Skeletal muscle satellite cell (primary cell): ENCODE measurements around the gene MAN1A1.
"Not testable (repeated sequence)": the region's sequence is repeated elsewhere in the genome, so short reads cannot be mapped to it uniquely, and the experiment has no call there.

Experiments used
- H3K27me3 ChIP-seq: 2 replicates; pipeline ENCODE4 v1.7.0; 2013; ENCODE audit warnings: low read length; ENCODE audit not compliant: control insufficient read depth, insufficient read depth
- H3K36me3 ChIP-seq: 2 replicates; pipeline ENCODE4 v1.7.0; 2013; ENCODE audit warnings: mild to moderate bottlenecking, control low read depth, low read length; ENCODE audit not compliant: insufficient read depth
- H3K4me1 ChIP-seq: 2 replicates; pipeline ENCODE4 v1.7.0; 2013; ENCODE audit warnings: low read length; ENCODE audit not compliant: control insufficient read depth, insufficient read depth
- H3K4me2 ChIP-seq: 2 replicates; pipeline ENCODE4 v1.7.0; 2013; ENCODE audit warnings: mild to moderate bottlenecking, low read length
- H3K4me3 ChIP-seq: 2 replicates; pipeline ENCODE4 v1.7.0; 2013; ENCODE audit warnings: low read length
- H3K9ac ChIP-seq: 2 replicates; pipeline ENCODE4 v1.7.0; 2013; ENCODE audit warnings: mild to moderate bottlenecking, low read depth, low read length, moderate library complexity
- H3K9me3 ChIP-seq: replicated peaks from 2 replicates; pipeline ENCODE4 v1.7.0; 2013; ENCODE audit warnings: mild to moderate bottlenecking, control low read depth, low read length

Gene MAN1A1

DNA sequence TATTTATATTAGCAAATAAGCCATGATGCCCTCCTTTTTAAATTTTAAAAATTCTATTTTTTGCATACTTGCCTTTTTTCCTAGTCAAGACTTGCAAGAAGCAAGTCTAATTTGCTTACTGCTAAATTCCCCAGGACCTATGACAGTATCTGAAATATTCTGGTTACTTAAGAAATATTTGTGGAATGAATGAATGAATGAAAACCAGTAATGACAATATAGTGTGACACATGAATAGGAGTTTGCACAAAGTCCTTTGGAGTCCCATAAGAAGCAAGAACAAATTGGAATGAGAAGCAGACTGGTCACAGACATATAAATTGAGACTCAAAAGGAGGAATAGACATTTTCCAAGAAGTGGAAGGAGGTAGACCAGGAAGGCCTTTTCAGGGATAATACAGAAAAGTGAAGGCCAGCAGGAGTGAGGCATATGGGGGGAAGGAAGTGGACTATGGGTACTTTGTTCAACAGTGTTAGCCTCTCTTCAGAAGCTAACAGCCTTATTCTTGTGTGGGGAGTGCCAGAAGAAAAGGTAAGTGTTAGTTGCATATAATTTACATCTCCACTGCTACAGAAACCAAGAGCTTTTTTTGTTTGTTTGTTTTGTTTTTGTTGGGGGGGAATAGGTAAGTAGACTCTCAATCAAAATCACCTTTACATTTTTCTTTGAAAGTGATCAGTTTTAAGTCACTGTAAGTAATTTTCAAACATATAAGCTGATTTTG, 177.5 kb downstream of the MAN1A1 start:
- no peak overlapping the region for H3K4me3 ChIP-seq
- H3K9me3 ChIP-seq = no peaks in the 10 kb centered on the region
- H3K4me1 ChIP-seq = peaks cover 9% of the 10 kb centered on the region
- no peaks in the 10 kb centered on the region for H3K27me3 ChIP-seq
- H3K36me3 ChIP-seq = no peaks in the 10 kb centered on the region
- no peak overlapping the region for H3K9ac ChIP-seq
- H3K4me2 ChIP-seq = no peak overlapping the region

DNA sequence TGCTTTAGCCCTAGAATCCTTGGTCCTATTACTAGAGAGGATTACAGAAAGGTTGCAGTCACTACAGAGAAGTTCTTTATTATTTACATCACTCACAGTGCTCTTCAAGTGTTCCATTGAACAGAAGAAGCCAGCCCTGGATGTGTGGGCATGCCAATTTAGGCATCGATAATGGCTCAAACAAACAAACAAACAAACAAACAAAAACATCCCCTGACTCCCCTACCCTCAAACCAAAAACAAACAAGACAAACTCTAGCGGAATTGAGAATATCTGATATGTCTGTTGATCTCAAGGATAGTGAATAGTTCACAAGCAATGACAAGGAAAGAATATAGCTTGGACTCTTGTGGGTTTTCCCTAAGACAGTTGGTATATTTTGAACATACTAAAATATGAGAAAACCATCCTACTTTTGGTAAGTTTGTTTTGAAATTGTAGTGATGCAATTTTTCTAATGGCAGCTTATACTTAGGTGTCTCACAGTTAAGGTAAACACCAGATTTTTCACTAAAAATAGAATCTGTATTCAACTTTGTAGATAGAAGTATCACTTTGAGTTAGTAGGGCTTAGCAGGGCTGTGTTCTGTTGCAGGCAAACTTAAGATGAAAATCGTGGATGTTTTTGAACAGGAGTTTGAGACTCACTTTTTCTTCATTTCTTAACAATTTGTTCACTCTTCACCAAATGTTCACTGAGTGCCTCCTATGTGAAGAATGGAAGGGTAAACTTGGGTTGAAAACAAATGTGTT, 178.3 kb downstream of the MAN1A1 start:
- Histone ChIP-seq H3K27me3 (no peaks in the 10 kb centered on the region), H3K4me1 (peaks cover 9% of the 10 kb centered on the region), H3K4me3 (no peak overlapping the region), H3K4me2 (no peak overlapping the region), H3K36me3 (no peaks in the 10 kb centered on the region), H3K9me3 (no peaks in the 10 kb centered on the region), H3K9ac (no peak overlapping the region)

DNA sequence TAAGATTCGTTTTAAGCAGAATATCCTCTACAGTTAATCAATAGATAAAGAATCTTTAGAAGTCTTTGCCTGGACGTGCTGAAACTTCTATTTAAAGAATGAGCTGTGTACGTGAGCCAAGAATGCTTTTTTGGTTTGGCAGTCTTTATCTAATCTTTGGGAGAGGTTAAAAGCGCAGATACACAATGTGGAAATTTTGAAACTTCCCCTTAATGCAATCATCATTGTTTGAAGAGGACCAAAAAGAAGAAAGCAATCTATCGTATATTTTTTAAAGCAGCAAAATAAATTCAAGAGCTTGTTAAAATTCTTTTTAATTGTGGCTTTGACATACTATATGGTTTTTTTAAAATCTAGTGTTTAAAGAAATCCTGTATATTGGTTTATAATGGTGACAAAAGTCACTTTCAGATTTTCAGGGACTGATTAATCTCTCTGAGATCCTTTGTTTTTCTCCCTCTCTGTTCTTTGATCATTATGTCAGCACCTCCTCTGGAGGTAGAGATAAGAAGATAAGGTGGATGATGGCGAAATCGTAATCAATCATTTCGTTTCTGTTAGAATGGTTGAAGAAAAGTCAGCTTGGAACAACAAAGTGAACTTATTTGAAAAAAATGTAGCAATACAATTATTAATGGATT, 179.0 kb downstream of the MAN1A1 start:
- Histone ChIP-seq H3K27me3 (no peaks in the 10 kb centered on the region), H3K4me2 (no peak overlapping the region), H3K36me3 (no peaks in the 10 kb centered on the region), H3K4me1 (peaks cover 6% of the 10 kb centered on the region), H3K9me3 (no peaks in the 10 kb centered on the region), H3K9ac (no peak overlapping the region), H3K4me3 (no peak overlapping the region)

- Histone ChIP-seq H3K4me2 (no peak overlapping the region), H3K4me3 (no peak overlapping the region), H3K4me1 (peaks cover under 1% of the 10 kb centered on the region), H3K27me3 (no peaks in the 10 kb centered on the region), H3K36me3 (no peaks in the 10 kb centered on the region), H3K9me3 (no peaks in the 10 kb centered on the region), H3K9ac (no peak overlapping the region)
Measured at GRCh38 chr6:119170103-119170446, 179.5 kb downstream of the MAN1A1 start.

DNA sequence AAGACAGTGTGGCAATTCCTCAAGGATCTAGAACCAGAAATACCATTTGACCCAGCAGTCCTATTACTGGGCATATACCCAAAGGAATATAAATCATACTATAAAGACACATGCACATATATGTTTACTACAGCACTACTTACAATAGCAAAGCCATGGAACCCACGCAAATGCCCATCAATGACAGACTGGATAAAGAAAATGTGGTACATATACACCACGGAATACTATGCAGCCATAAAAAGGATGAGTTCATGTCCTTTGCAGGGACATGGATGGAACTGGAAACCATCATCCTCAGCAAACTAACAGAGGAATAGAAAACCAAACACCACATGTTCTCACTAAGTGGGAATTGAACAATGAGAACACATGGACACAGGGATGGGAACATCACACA, 180.2 kb downstream of the MAN1A1 start:
- H3K4me1 ChIP-seq, H3K36me3 ChIP-seq, H3K9ac ChIP-seq: not testable (repeated sequence)

DNA sequence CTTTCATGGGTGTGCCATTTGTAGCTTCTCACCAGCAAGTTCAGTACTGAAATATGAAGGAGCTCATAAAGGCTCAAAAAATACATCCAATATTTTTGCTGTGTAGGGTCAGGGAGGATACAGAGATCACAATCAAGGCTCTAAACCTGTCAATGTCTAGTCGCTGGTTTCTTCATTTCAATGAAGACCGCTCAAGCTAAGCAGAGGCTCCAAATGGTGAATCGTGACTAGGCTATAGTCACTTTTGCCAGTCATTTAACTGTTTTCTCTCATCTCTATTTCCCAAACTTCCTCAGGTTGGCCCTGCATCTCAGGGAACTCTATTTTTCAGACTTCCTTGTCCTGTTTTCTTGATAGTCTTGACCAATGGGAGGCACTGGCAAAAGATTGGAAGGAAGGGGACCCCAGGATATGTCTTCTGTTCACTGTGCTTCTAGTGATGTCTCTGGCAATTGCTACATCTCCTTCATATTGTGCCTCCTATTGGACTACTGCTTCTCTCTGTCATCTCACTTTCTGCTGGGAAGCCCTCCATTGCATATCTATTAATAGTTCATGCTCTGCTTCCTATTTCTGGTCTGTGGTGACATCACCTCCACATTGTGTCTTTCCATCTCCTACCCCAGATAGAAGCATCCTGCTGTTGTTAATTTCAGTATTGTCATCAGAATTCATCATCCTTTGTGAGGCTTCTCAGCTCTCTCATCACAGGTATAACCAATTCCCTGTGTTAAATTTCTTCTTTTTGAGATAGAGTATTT, 183.4 kb downstream of the MAN1A1 start:
- peaks cover 2% of the 10 kb centered on the region for H3K4me1 ChIP-seq
- H3K36me3 ChIP-seq = no peaks in the 10 kb centered on the region
- no peak overlapping the region for H3K9ac ChIP-seq
- no peak overlapping the region for H3K4me3 ChIP-seq
- H3K4me2 ChIP-seq = no peak overlapping the region
- no peaks in the 10 kb centered on the region for H3K27me3 ChIP-seq
- no peaks in the 10 kb centered on the region for H3K9me3 ChIP-seq

More for the DNA sequence above, 180.2 kb downstream of the MAN1A1 start:
- H3K9me3 ChIP-seq, H3K27me3 ChIP-seq, H3K4me3 ChIP-seq, H3K4me2 ChIP-seq: not testable (repeated sequence)

GRCh38 chr6:119163006-119163405, 186.6 kb downstream of the MAN1A1 start:
- Histone ChIP-seq H3K4me3 (no peak overlapping the region), H3K27me3 (no peaks in the 10 kb centered on the region), H3K4me1 (peaks cover 3% of the 10 kb centered on the region), H3K9me3 (no peaks in the 10 kb centered on the region), H3K36me3 (no peaks in the 10 kb centered on the region), H3K4me2 (no peak overlapping the region), H3K9ac (no peak overlapping the region)

DNA sequence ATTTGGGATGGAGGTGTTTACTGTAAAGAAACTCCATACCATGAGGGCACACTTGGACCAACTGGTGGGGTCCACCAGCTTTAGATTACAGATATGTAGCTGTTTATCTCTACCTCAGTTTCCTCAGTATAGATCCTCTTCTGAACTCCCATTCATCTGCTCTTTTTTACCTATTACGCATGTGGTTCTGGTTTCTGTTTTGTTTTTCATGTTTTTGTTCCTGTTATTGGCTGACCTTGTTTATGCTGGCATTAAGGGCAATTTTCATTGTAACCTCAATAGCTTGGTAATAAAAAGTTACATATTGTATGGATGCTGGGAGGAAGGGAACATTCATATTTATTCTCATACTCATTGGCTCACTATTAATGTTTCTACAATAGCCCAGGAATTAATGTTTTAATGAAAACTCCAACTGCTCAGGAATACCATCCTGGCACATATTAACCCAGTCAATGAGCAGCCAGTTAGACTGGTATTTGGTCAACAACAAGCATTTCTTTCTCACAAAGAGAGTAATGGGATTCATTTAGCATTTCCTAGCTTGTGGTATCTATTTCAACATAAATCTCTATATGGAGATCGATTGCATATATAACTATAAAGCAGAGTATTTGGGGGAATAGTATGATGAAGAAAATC, 187.3 kb downstream of the MAN1A1 start:
- H3K4me3 ChIP-seq = no peak overlapping the region
- H3K9me3 ChIP-seq = no peaks in the 10 kb centered on the region
- peaks cover 3% of the 10 kb centered on the region for H3K4me1 ChIP-seq
- H3K4me2 ChIP-seq = no peak overlapping the region
- no peaks in the 10 kb centered on the region for H3K27me3 ChIP-seq
- no peaks in the 10 kb centered on the region for H3K36me3 ChIP-seq
- no peak overlapping the region for H3K9ac ChIP-seq

DNA sequence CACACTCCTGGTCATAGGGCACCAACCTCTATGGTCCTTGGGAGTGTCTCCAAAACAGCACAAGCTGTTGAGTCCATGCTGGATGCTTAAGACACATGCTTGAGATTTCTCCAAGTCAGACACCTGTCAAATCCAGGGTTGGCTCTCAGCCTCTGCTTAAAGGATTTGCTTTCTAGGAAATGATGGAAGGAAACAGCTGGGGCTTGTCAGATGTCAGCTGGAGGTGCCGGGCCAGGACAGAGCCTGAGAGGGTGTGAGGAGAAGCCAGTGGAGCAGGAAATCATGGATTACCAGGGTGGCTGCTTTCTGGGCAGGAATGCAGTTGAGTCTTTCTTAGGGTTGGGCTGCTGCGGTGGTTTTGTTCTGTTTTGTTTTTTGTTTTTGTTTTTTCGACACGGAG, 188.1 kb downstream of the MAN1A1 start:
- Histone ChIP-seq H3K4me1 (peaks cover 3% of the 10 kb centered on the region), H3K4me2 (peak overlapping the region; percentile 51), H3K9ac (no peak overlapping the region), H3K9me3 (no peaks in the 10 kb centered on the region), H3K27me3 (no peaks in the 10 kb centered on the region), H3K36me3 (no peaks in the 10 kb centered on the region), H3K4me3 (no peak overlapping the region)

DNA sequence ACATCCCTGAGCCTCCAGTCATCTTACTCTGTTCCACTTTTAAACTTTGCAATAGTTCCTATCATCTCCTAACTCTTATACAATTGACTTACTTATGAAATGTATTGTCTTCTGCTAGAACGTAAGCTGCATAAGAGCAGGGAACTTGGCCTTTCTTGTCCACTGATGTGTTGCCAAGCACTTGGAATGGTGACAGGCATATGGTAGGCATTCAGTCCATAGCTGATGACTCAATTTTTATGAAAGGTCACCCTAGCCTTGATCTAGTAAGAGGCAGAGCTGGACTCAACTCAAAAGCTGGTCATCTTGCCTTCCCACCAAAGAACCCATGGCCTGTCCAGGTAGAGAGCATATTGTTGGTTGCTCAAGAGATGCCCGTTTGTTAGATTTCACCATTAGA, 188.7 kb downstream of the MAN1A1 start:
- H3K4me1 ChIP-seq = peaks cover 3% of the 10 kb centered on the region
- no peak overlapping the region for H3K9ac ChIP-seq
- no peaks in the 10 kb centered on the region for H3K27me3 ChIP-seq
- no peaks in the 10 kb centered on the region for H3K9me3 ChIP-seq
- no peak overlapping the region for H3K4me3 ChIP-seq
- no peak overlapping the region for H3K4me2 ChIP-seq
- no peaks in the 10 kb centered on the region for H3K36me3 ChIP-seq
